HepG2 (cell line): ENCODE data around the gene CRYM. TPM values are rescaled to one million over a fixed set of nuclear protein-coding genes. Genes with fewer than 3 reads are reported as not detected.

Experiments
- CHCHD3 ChIP-seq: sonication (generic); formaldehyde crosslinking; IDR thresholded peaks from 2 replicates; pipeline ENCODE4 v1.8.0; 2022; ENCODE audit warnings: mild to moderate bottlenecking, missing genetic modification reagents, moderate library complexity
- ESRRA ChIP-seq: sonication (generic); formaldehyde crosslinking; IDR thresholded peaks from 2 replicates; pipeline ENCODE4 v1.5.1; 2020; ENCODE audit warnings: mild to moderate bottlenecking, low read depth, missing genetic modification reagents
- FOXO1 ChIP-seq: sonication (generic); formaldehyde crosslinking; IDR thresholded peaks from 2 replicates; pipeline ENCODE4 v1.4.0; 2020; ENCODE audit warnings: missing genetic modification reagents
- HOXD1 ChIP-seq: sonication (generic); formaldehyde crosslinking; IDR thresholded peaks from 2 replicates; pipeline ENCODE4 v1.5.0; 2020; ENCODE audit warnings: missing genetic modification reagents
- KLF15 ChIP-seq: sonication (generic); formaldehyde crosslinking; IDR thresholded peaks from 2 replicates; pipeline ENCODE4 v1.8.1; 2023; ENCODE audit warnings: borderline replicate concordance, mild to moderate bottlenecking, inconsistent platforms, missing genetic modification reagents, mixed read lengths
- NFATC3 ChIP-seq: sonication (generic); formaldehyde crosslinking; IDR thresholded peaks from 2 replicates; pipeline ENCODE4 v1.5.1; 2020; ENCODE audit warnings: mild to moderate bottlenecking, missing genetic modification reagents
- NFKB2 ChIP-seq: sonication (generic); formaldehyde crosslinking; IDR thresholded peaks from 2 replicates; pipeline ENCODE4 v1.4.0; 2020; ENCODE audit warnings: missing genetic modification reagents, borderline replicate concordance
- NFRKB ChIP-seq: fragments of 450-650 bp; IDR thresholded peaks from 2 replicates; pipeline ENCODE4 v1.6.1; 2017
- SIX4 ChIP-seq: sonication (generic); formaldehyde crosslinking; IDR thresholded peaks from 2 replicates; pipeline ENCODE4 v1.4.0; 2020; ENCODE audit warnings: missing genetic modification reagents
- STAT5B ChIP-seq: sonication (generic); formaldehyde crosslinking; IDR thresholded peaks from 2 replicates; pipeline ENCODE4 v1.4.0; 2020; ENCODE audit warnings: missing genetic modification reagents
- TAF1 ChIP-seq: sonication (generic); formaldehyde crosslinking; IDR thresholded peaks from 2 replicates; pipeline ENCODE4 v1.4.0; 2020; ENCODE audit warnings: missing genetic modification reagents
- ZBTB1 ChIP-seq: sonication (generic); formaldehyde crosslinking; IDR thresholded peaks from 2 replicates; pipeline ENCODE4 v1.4.0; 2020; ENCODE audit warnings: missing genetic modification reagents, borderline replicate concordance
- ZNF484 ChIP-seq: sonication (generic); formaldehyde crosslinking; IDR thresholded peaks from 2 replicates; pipeline ENCODE4 v1.5.1; 2020; ENCODE audit warnings: mild to moderate bottlenecking, low read depth, missing genetic modification reagents, borderline replicate concordance
- ZNF550 ChIP-seq: sonication (generic); formaldehyde crosslinking; IDR thresholded peaks from 2 replicates; pipeline ENCODE4 v1.4.0; 2020; ENCODE audit warnings: mild to moderate bottlenecking, missing genetic modification reagents, borderline replicate concordance
- ZNF552 ChIP-seq: sonication (generic); formaldehyde crosslinking; IDR thresholded peaks from 2 replicates; pipeline ENCODE4 v1.9.0; 2022; ENCODE audit warnings: missing genetic modification reagents, mild to moderate bottlenecking, borderline replicate concordance
- ZNF747 ChIP-seq: sonication (generic); formaldehyde crosslinking; IDR thresholded peaks from 2 replicates; pipeline ENCODE4 v1.8.1; 2023; ENCODE audit warnings: missing genetic modification reagents, mild to moderate bottlenecking, borderline replicate concordance
- ZNF772 ChIP-seq: sonication (generic); formaldehyde crosslinking; IDR thresholded peaks from 2 replicates; pipeline ENCODE4 v1.5.0; 2020; ENCODE audit warnings: mild to moderate bottlenecking, missing genetic modification reagents
- ZNF883 ChIP-seq: sonication (generic); formaldehyde crosslinking; IDR thresholded peaks from 2 replicates; pipeline ENCODE4 v1.5.1; 2020; ENCODE audit warnings: mild to moderate bottlenecking, missing genetic modification reagents; ENCODE audit errors: not compliant biosample characterization
- polyA plus RNA-seq, 8 experiments: library from polyadenylated mRNA; depleted of rRNA in 3 of 8; stranded (reverse) in 7 of 8; unstranded in 1 of 8; fragments of >200 nt; fragmentation: Illumina TruSeq in 4 of 8; extraction: Trizol in 4 of 8; gene quantifications; 2 replicates each; pipeline versions ENCODE4 v1.2.1 to v1.2.3, GENCODE V29; 2011 to 2016; ENCODE audit warnings: low read depth in 4 of 8, missing spikeins in 1 of 8, mixed read lengths in 1 of 8; ENCODE audit not compliant: insufficient read depth in 1 of 8
- total RNA-seq, 5 experiments: library from RNA; depleted of rRNA; stranded (reverse); fragments of >200 nt; fragmentation: Illumina TruSeq; extraction: Trizol; gene quantifications; 2 replicates each; pipeline ENCODE4 v1.2.3, GENCODE V29; 2016; ENCODE audit warnings: low read depth in 1 of 5
- TF ChIP-seq, protein P1 (sequence below): sonication (generic); formaldehyde crosslinking; IDR thresholded peaks from 2 replicates; pipeline ENCODE4 v1.4.0; 2020; ENCODE audit warnings: missing genetic modification reagents, borderline replicate concordance
- TF ChIP-seq, protein P2 (sequence below): sonication (generic); formaldehyde crosslinking; conservative IDR thresholded peaks from 2 replicates; pipeline ENCODE4 v1.4.0; 2020; ENCODE audit warnings: missing genetic modification reagents
- TF ChIP-seq, protein P3 (sequence below): sonication (generic); formaldehyde crosslinking; IDR thresholded peaks from 2 replicates; pipeline ENCODE4 v1.4.0; 2020; ENCODE audit warnings: mild to moderate bottlenecking, missing genetic modification reagents

The CRYM gene
- total and polyA plus RNA-seq, 2 of the 13 experiments (the other 11 are each of a cell fraction or from before 2014, with no cell fraction given): 1.9 to 2.2 TPM

DNA sequence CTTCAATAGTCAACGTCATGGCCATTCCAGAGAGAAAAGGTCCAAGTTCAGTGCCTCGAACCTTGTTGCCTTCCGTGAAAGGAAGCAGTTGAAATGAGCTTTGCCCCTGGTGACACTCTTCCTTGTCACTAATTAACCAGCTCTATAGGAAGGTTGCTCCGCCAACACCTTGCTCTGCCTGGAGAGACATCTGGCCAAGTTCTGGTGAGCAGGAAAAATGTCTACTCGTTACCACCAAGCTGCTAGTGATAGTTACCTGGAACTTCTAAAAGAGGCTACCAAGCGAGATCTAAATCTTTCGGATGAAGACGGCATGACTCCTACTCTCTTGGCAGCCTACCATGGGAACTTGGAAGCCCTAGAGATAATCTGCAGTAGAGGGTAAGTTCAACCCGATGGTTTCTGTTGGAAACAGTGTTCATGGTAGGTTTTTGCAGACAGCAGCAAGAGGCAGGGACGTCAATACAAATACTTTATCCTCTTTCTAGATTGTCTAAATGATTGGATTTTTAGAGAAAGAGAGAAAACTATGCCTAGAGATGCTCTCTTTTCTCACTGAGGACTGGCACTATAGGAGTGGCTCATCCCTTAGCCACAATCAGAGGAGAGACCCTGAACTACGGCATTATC, 44.5 kb downstream of the CRYM start, which contains the start of gene ANKS4B (continued):
- TF ChIP-seq ZNF552 (CRISPR knock-in tag): no peak
- TF ChIP-seq, protein P1, sequence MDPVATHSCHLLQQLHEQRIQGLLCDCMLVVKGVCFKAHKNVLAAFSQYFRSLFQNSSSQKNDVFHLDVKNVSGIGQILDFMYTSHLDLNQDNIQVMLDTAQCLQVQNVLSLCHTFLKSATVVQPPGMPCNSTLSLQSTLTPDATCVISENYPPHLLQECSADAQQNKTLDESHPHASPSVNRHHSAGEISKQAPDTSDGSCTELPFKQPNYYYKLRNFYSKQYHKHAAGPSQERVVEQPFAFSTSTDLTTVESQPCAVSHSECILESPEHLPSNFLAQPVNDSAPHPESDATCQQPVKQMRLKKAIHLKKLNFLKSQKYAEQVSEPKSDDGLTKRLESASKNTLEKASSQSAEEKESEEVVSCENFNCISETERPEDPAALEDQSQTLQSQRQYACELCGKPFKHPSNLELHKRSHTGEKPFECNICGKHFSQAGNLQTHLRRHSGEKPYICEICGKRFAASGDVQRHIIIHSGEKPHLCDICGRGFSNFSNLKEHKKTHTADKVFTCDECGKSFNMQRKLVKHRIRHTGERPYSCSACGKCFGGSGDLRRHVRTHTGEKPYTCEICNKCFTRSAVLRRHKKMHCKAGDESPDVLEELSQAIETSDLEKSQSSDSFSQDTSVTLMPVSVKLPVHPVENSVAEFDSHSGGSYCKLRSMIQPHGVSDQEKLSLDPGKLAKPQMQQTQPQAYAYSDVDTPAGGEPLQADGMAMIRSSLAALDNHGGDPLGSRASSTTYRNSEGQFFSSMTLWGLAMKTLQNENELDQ: no peak
- TF ChIP-seq ZBTB1 (CRISPR knock-in tag): no peak
- TF ChIP-seq HOXD1 (CRISPR knock-in tag): peak; percentile 90
- no peak for TF ChIP-seq NFATC3 (CRISPR knock-in tag)
- TF ChIP-seq, protein P2, sequence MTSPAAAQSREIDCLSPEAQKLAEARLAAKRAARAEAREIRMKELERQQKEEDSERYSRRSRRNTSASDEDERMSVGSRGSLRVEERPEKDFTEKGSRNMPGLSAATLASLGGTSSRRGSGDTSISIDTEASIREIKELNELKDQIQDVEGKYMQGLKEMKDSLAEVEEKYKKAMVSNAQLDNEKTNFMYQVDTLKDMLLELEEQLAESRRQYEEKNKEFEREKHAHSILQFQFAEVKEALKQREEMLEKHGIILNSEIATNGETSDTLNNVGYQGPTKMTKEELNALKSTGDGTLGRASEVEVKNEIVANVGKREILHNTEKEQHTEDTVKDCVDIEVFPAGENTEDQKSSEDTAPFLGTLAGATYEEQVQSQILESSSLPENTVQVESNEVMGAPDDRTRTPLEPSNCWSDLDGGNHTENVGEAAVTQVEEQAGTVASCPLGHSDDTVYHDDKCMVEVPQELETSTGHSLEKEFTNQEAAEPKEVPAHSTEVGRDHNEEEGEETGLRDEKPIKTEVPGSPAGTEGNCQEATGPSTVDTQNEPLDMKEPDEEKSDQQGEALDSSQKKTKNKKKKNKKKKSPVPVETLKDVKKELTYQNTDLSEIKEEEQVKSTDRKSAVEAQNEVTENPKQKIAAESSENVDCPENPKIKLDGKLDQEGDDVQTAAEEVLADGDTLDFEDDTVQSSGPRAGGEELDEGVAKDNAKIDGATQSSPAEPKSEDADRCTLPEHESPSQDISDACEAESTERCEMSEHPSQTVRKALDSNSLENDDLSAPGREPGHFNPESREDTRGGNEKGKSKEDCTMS (CRISPR knock-in tag): no peak
- no peak for TF ChIP-seq STAT5B (CRISPR knock-in tag)
- TF ChIP-seq ZNF484 (CRISPR knock-in tag): no peak
- TF ChIP-seq, protein P3, sequence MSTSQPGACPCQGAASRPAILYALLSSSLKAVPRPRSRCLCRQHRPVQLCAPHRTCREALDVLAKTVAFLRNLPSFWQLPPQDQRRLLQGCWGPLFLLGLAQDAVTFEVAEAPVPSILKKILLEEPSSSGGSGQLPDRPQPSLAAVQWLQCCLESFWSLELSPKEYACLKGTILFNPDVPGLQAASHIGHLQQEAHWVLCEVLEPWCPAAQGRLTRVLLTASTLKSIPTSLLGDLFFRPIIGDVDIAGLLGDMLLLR (CRISPR knock-in tag): peak; percentile 63; the same call in 1 of the 2 replicates
- no peak for TF ChIP-seq CHCHD3 (CRISPR knock-in tag)
- peak; percentile 77; the same call in 1 of the 2 replicates for TF ChIP-seq TAF1
- no peak for TF ChIP-seq ZNF550
- no peak for TF ChIP-seq NFRKB
- no peak for TF ChIP-seq KLF15
- peak; percentile 94 for TF ChIP-seq ESRRA (CRISPR knock-in tag)
- TF ChIP-seq ZNF883 (CRISPR knock-in tag): no peak
- TF ChIP-seq FOXO1: peak; percentile 97
- peak; percentile 72 for TF ChIP-seq SIX4 (CRISPR knock-in tag)
- no peak for TF ChIP-seq NFKB2 (CRISPR knock-in tag)
- peak; percentile 86; the same call in 1 of the 2 replicates for TF ChIP-seq ZNF772 (CRISPR knock-in tag)
- TF ChIP-seq ZNF747 (CRISPR knock-in tag): peak; percentile 54; the same call in 1 of the 2 replicates
